OCI-LY7 (cell line): ENCODE data around the gene RMI2. TPM values are rescaled to one million over a fixed set of nuclear protein-coding genes. Genes with fewer than 3 reads are reported as not detected.

Experiments
- BruUV-seq: library from RNA; stranded (reverse); fragments of 400-500 nt; replicated peaks from 2 replicates; lab custom pipeline; 2021; lab: Mats Ljungman, UMichigan
- CTCF ChIA-PET: fragments of 300-600 bp; sonication (Branson Sonifier 250); formaldehyde crosslinking; loops from one replicate; lab custom pipeline; 2022; ENCODE audit warnings: antibody characterized with exemption; ENCODE audit not compliant: unreplicated experiment; lab: Charles Lee
- POLR2A ChIA-PET: fragments of 300-600 bp; sonication (Branson Sonifier 250); formaldehyde crosslinking; loops from one replicate; lab custom pipeline; 2022; ENCODE audit warnings: antibody characterized with exemption; lab: Charles Lee
- DNase-seq: peaks from one replicate; pipeline ENCODE4 v3.0.0-alpha.2; 2015; ENCODE audit warnings: low spot score
- H2AFZ ChIP-seq: fragments of 200-600 bp; sonication (generic), shearing (Covaris generic); 2 replicates; pipeline ENCODE4 v1.6.1; 2014; ENCODE audit warnings: mild to moderate bottlenecking, antibody characterized with exemption, low read length, moderate library complexity
- H3K27ac ChIP-seq: fragments of 200-600 bp; sonication (generic); 2 replicates; pipeline ENCODE4 v1.5.1; 2014; ENCODE audit warnings: mixed run types, low read depth, mild to moderate bottlenecking, moderate library complexity, low read length, inconsistent platforms; ENCODE audit not compliant: poor library complexity, severe bottlenecking
- H3K36me3 ChIP-seq: fragments of 200-600 bp; sonication (generic); 2 replicates; pipeline ENCODE4 v1.6.1; 2014; ENCODE audit warnings: mild to moderate bottlenecking, antibody characterized with exemption, low read length, moderate library complexity, mixed read lengths; ENCODE audit not compliant: insufficient read depth
- H3K4me1 ChIP-seq: fragments of 200-600 bp; sonication (generic); 2 replicates; pipeline ENCODE4 v1.5.1; 2014; ENCODE audit warnings: mild to moderate bottlenecking, low read length; ENCODE audit not compliant: insufficient read depth, poor library complexity, severe bottlenecking
- H3K4me2 ChIP-seq: fragments of 200-600 bp; sonication (generic); 2 replicates; pipeline ENCODE4 v1.6.1; 2014; ENCODE audit warnings: mild to moderate bottlenecking, low read length
- H3K4me3 ChIP-seq: fragments of 200-600 bp; sonication (generic); 2 replicates; pipeline ENCODE4 v1.5.1; 2014; ENCODE audit warnings: mild to moderate bottlenecking, low read depth, low read length; ENCODE audit not compliant: poor library complexity, severe bottlenecking
- H3K79me2 ChIP-seq: fragments of 200-600 bp; sonication (generic); 2 replicates; pipeline ENCODE4 v1.6.1; 2016; ENCODE audit warnings: low read depth, mild to moderate bottlenecking, low read length, moderate library complexity, mixed read lengths; ENCODE audit not compliant: insufficient read depth
- H3K9me2 ChIP-seq: fragments of 200-600 bp; sonication (generic); 2 replicates; pipeline ENCODE4 v1.6.1; 2016; ENCODE audit warnings: mild to moderate bottlenecking, low read length, mixed read lengths; ENCODE audit not compliant: insufficient read depth
- H3K9me3 ChIP-seq: fragments of 200-600 bp; sonication (generic); 2 replicates; pipeline ENCODE4 v1.6.1; 2014; ENCODE audit warnings: mild to moderate bottlenecking, mixed run types, low read length, mixed read lengths
- H4K20me1 ChIP-seq: fragments of 200-600 bp; sonication (generic); 2 replicates; pipeline ENCODE4 v1.6.1; 2014; ENCODE audit warnings: mild to moderate bottlenecking, antibody characterized with exemption, low read length, moderate library complexity, mixed read lengths; ENCODE audit not compliant: insufficient read depth
- EZH2phosphoT487 ChIP-seq: fragments of 200-600 bp; sonication (generic); IDR thresholded peaks from 2 replicates; pipeline ENCODE4 v1.6.1; 2018; ENCODE audit warnings: low read depth, borderline replicate concordance, mild to moderate bottlenecking, mixed run types, antibody characterized with exemption, low read length, moderate library complexity, mixed read lengths
- intact Hi-C: fragments of 100-400 bp; cut with micrococcal nuclease; formaldehyde crosslinking; loops from one replicate; pipeline ENCODE4 v1.10.0; 2022; ENCODE audit not compliant: unreplicated experiment
- total RNA-seq, 2 experiments: library from RNA; depleted of rRNA in 1 of 2; stranded (reverse); fragments of >200 nt in 1 of 2; shearing (Covaris generic) in 1 of 2; gene quantifications; 2 replicates each; pipeline ENCODE4 v1.2.3, GENCODE V29; 2014 to 2022
- TF ChIP-seq, protein P1 (sequence below): fragments of 200-600 bp; sonication (generic); conservative IDR thresholded peaks from 2 replicates; pipeline ENCODE4 v1.5.1; 2014; ENCODE audit warnings: mild to moderate bottlenecking, antibody characterized with exemption, low read length, moderate library complexity, mixed read lengths

The RMI2 gene
- total RNA-seq, 2 experiments from 2014 or later = 84.5 to 126 TPM

DNA sequence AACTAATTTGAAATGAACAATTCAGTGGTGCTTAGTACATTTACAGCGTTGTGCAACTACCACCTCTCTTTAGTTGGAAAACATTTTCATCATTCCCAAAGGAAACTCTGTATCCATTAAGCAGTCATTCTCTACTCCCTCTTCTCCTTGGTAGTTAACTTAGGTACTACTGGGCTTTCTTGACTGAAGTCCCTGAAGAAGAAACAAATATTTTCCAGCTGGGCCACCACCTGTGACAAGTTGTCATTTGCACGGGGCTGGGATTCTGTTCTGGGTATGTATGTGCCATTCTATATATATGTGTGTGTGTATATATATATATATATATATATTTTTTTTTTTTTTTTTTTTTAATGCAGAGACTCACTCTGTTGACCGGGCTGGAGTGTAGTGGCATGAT, 15.4 kb upstream of the RMI2 start:
- H3K9me3 ChIP-seq = peaks cover 7% of the 10 kb centered on the region
- H3K4me3 ChIP-seq = peak overlapping the region; percentile 62
- DNase-seq = peak; percentile 56
- peak overlapping the region; percentile 83 for H3K4me2 ChIP-seq
- H2AFZ ChIP-seq = no peak overlapping the region
- TF ChIP-seq, protein P1, sequence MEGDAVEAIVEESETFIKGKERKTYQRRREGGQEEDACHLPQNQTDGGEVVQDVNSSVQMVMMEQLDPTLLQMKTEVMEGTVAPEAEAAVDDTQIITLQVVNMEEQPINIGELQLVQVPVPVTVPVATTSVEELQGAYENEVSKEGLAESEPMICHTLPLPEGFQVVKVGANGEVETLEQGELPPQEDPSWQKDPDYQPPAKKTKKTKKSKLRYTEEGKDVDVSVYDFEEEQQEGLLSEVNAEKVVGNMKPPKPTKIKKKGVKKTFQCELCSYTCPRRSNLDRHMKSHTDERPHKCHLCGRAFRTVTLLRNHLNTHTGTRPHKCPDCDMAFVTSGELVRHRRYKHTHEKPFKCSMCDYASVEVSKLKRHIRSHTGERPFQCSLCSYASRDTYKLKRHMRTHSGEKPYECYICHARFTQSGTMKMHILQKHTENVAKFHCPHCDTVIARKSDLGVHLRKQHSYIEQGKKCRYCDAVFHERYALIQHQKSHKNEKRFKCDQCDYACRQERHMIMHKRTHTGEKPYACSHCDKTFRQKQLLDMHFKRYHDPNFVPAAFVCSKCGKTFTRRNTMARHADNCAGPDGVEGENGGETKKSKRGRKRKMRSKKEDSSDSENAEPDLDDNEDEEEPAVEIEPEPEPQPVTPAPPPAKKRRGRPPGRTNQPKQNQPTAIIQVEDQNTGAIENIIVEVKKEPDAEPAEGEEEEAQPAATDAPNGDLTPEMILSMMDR = no peak
- TF ChIP-seq EZH2phosphoT487 = no peak
- peaks cover 69% of the 10 kb centered on the region for H3K4me1 ChIP-seq
- peak overlapping the region; percentile 93 for H3K27ac ChIP-seq
- no peaks in the 10 kb centered on the region for H3K79me2 ChIP-seq
- H4K20me1 ChIP-seq = no peaks in the 10 kb centered on the region
- no peaks in the 10 kb centered on the region for H3K9me2 ChIP-seq
- no TSS peak for BruUV-seq
- intact Hi-C loops = no loop called here
- H3K36me3 ChIP-seq = peaks cover 4% of the 10 kb centered on the region; the same call in 1 of the 2 replicates
- CTCF ChIA-PET = interaction anchor here (1.0 kb wide), 1 partner anchor 23 kb away, joined by 3 read pairs; no protein-coding TSS in a partner anchor
- POLR2A ChIA-PET = interaction anchor here (0.8 to 1.7 kb wide), 7 partner anchors 8 to 32 kb away, joined by 3 to 6 read pairs (median 4); no protein-coding TSS in a partner anchor

DNA sequence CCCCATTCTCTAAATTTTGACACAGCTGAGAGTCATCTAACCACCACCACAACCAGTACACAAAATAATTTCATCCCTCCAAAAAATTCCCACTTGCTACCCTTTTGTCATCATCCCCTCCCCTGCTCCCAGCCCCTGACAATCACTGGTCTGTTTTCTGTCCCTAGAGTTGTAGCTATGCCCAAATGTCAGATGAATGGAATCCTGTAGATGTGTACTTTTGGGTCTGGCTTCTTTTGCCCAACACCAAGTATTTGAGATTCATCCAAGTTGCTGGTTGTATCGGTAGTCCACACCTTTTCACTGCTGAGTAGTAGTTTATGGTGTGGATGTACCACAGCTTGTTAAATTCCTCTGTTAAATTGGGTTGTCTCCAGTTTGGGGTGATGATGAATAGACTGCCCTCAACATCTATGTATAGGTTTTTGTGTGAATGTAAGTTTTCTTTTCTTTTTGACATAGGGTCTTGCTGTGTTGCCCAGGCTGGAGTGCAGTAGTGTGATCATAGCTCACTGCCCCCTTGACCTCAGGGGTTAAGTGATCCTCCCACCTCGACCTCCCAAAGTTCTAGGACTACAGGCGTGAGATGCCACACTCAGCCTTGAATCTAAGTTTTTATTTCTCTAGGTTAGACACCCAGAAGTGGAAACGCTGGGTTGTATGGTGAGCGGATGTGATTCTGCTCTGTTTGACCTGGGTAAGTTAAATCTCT, 14.6 kb upstream of the RMI2 start:
- peaks cover 4% of the 10 kb centered on the region; the same call in 1 of the 2 replicates for H3K36me3 ChIP-seq
- no TSS peak for BruUV-seq
- POLR2A ChIA-PET = interaction anchor here (0.8 to 1.4 kb wide), 4 partner anchors 13 to 21 kb away, joined by 3 to 5 read pairs (median 4); no protein-coding TSS in a partner anchor
- H3K4me1 ChIP-seq = peaks cover 61% of the 10 kb centered on the region
- TF ChIP-seq EZH2phosphoT487 = no peak
- TF ChIP-seq, protein P1 = no peak
- DNase-seq = no peak
- H3K4me3 ChIP-seq = no peak overlapping the region
- H4K20me1 ChIP-seq = no peaks in the 10 kb centered on the region
- H2AFZ ChIP-seq = no peak overlapping the region
- CTCF ChIA-PET = interaction anchor here (1.0 kb wide), 1 partner anchor 23 kb away, joined by 3 read pairs; no protein-coding TSS in a partner anchor
- H3K27ac ChIP-seq = peak overlapping the region; percentile 9
- H3K4me2 ChIP-seq = peak overlapping the region; percentile 22; the same call in 1 of the 2 replicates
- intact Hi-C loops = no loop called here
- peaks cover 7% of the 10 kb centered on the region for H3K9me3 ChIP-seq
- no peaks in the 10 kb centered on the region for H3K79me2 ChIP-seq
- H3K9me2 ChIP-seq = no peaks in the 10 kb centered on the region

DNA sequence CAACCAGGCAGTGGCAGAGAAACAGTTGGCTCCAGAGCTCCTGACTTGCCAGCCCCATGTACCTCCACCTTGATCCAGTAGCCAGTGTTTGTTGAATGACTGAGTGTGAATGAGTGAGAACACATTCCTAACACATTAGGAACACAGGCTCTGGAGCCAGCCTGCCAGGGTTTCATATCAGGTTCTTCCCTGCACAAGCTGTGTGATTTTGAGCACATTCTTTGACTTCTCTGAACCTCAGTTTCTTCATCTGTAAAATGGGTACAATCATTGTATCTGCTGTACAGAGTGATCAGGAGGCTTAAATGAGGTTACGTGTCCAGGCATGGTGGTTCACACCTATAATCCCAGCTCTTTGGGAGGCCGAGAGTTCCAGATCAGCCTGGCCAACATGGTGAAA, 13.3 kb upstream of the RMI2 start:
- no peaks in the 10 kb centered on the region for H3K79me2 ChIP-seq
- peaks cover 2% of the 10 kb centered on the region; the same call in 1 of the 2 replicates for H3K36me3 ChIP-seq
- no peaks in the 10 kb centered on the region for H3K9me2 ChIP-seq
- TF ChIP-seq EZH2phosphoT487 = no peak
- TF ChIP-seq, protein P1 = no peak
- H2AFZ ChIP-seq = no peak overlapping the region
- no peak for DNase-seq
- no peak overlapping the region for H3K4me2 ChIP-seq
- peaks cover 2% of the 10 kb centered on the region for H3K9me3 ChIP-seq
- ChIA-PET POLR2A (interaction anchor here (1.8 kb wide), 1 partner anchor 22 kb away, joined by 7 read pairs; no protein-coding TSS in a partner anchor), CTCF (no interaction called here)
- no peak overlapping the region for H3K27ac ChIP-seq
- H3K4me1 ChIP-seq = peaks cover 50% of the 10 kb centered on the region
- H3K4me3 ChIP-seq = no peak overlapping the region
- no peaks in the 10 kb centered on the region for H4K20me1 ChIP-seq
- intact Hi-C loops = no loop called here
- BruUV-seq = no TSS peak
